GM06990 (cell line): Measurements from ENCODE around the gene IL17REL.

Experiments used
- DNase-seq: peaks from one replicate; pipeline ENCODE4 v3.0.0-alpha.2; 2011; ENCODE audit not compliant: insufficient read length; ENCODE audit errors: extremely low read depth
- H3K27me3 ChIP-seq: replicated peaks from 2 replicates; pipeline ENCODE4 v1.6.0; 2011; ENCODE audit warnings: low read length; ENCODE audit not compliant: control insufficient read depth, insufficient read depth
- H3K36me3 ChIP-seq: 2 replicates; pipeline ENCODE4 v1.5.1; 2011; ENCODE audit warnings: low read length; ENCODE audit not compliant: control insufficient read depth, insufficient read depth
- H3K4me3 ChIP-seq: replicated peaks from 2 replicates; pipeline ENCODE4 v1.5.1; 2011; ENCODE audit warnings: low read depth, mild to moderate bottlenecking, control low read depth, low read length
- CTCF ChIP-seq: IDR thresholded peaks from 2 replicates; pipeline ENCODE4 v1.5.1; 2011; ENCODE audit warnings: low read length, control low read depth, mild to moderate bottlenecking, inconsistent platforms; ENCODE audit not compliant: insufficient read depth, poor library complexity, severe bottlenecking

Gene IL17REL

DNA sequence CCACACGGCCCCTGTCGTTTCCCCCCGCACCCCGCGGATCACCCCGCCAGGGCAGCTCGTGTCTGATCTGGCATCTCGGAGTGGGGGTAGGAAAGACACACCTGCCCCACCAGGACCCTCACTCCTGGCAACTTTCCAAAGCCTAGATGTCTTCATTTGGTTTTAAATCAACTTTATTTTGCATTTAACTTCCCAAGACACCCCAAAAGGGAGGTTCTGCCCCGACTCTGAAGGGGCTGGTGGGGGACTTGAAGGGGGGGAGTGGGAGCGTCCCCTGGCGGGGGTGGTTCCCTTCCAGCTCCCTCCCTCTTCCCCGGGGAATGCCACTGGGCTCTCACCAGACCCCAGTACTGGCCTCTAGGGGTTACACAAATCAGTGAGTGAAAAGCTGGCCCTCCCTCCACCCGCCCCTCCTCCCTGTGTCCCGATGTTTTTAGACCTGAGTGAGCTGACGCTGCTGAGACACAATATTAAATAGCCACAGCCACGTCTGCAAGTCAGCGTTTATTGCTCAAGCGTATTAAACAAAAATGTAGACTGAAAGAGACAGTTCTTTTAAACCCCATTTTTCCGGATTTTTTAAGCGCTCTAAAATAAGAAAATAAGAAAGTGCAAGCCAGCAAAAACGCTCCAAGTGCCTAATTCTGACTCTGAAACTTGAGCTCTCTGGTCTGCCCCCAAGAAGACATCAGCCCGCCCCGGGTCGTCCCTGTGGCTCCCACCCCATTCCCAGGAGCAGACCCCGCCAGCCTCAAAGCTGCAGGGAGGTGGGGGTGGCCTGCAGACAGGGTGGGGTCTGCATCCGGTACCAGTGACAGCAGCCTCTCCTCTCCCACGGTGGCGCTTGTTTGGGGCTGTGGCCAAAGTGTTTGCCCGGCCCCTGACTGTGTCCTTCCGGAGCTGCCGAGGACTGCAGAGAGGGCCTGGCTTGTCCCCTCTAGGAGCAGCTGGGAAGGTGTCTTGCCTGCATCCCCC is 46.6 kb upstream of the IL17REL start:
- no peak for DNase-seq
- peak; percentile 14 for TF ChIP-seq CTCF
- H3K4me3 ChIP-seq: no peak overlapping the region
- no peaks in the 10 kb centered on the region for H3K36me3 ChIP-seq
- H3K27me3 ChIP-seq: peaks cover 1% of the 10 kb centered on the region; the same call in 1 of the 2 replicates

GRCh38 chr22:50058061-50058905 is 45.7 kb upstream of the IL17REL start, which contains the start of gene TTLL8:
Gene TTLL8 (minus strand): TSS chr22:50058298.
- no peak within 1 kb of the TSS for H3K4me3 ChIP-seq
- no peaks in the 10 kb centered on the region for H3K36me3 ChIP-seq
- no peak for TF ChIP-seq CTCF
- H3K27me3 ChIP-seq: peaks cover 1% of the 10 kb centered on the region; the same call in 1 of the 2 replicates
- no peak for DNase-seq

GRCh38 chr22:50057278-50058060 is 44.9 kb upstream of the IL17REL start:
- Histone ChIP-seq H3K36me3 (no peaks in the 10 kb centered on the region), H3K4me3 (no peak overlapping the region), H3K27me3 (peaks cover 1% of the 10 kb centered on the region; the same call in 1 of the 2 replicates)
- no peak for DNase-seq
- TF ChIP-seq CTCF: no peak

DNA sequence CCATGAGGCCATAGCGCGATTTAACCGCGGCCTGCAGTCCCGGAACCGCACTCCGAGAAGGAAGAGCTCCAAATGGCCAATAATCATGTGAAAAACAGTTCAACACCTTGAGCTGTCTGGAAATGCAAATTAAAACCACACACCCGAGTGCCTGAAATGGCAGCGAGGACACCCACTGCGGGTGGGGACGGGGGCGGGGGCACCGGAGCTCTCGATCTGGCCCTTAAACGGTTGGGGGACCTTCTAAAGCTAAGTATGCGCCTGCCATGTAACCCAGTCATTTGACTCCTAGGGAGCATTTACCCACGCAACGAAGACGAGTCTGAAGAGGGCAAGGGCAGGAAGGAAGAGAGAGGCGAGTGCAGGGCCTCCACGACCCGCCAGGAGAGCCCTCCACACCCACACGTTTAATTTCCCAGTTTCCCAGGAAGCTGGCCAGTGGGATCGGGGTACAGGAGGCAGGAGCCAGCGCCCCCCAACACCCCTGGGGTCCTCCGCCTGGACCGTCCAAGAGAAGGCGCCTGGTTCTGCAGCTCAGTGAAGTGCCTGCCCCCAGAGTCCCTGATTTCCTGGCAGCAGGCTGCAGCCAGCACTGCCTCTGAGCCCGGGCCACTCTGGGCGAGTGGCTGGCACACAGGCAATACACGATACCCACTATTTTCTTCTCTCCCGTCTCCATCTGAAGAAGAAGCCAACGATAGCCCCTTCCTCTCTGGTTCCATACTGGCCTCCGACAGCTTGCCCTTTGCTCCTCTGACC is 43.8 kb upstream of the IL17REL start:
- peak; percentile 43 for DNase-seq

More for the DNA sequence above, 43.8 kb upstream of the IL17REL start:
- Histone ChIP-seq H3K4me3 (no peak overlapping the region), H3K36me3 (no peaks in the 10 kb centered on the region), H3K27me3 (peaks cover 1% of the 10 kb centered on the region; the same call in 1 of the 2 replicates)
- TF ChIP-seq CTCF: no peak
